Left lung (tissue), 10 donors: ENCODE measurements around the gene FBXO45. TPM values are rescaled to one million over a fixed set of nuclear protein-coding genes. Genes with fewer than 3 reads are reported as not detected.

Source experiments
- ATAC-seq: fragments of 200-7000 bp; cut with Tn5 transposase; one replicate; pipeline ENCODE4 v1.9.1; 2020; ENCODE audit warnings: moderate library complexity
- DNase-seq, 4 donors: peaks; one replicate each; pipeline ENCODE4 v3.0.0-alpha.2; 2013 to 2020
- H3K27ac ChIP-seq, 2 donors: fragments of 200-600 bp; sonication (generic) in 1 of 2; one replicate each; pipeline versions ENCODE4 v1.5.0 to v1.8.0; 2020 to 2021
- H3K27me3 ChIP-seq, 2 donors: fragments of 200-600 bp; sonication (generic) in 1 of 2; one replicate each; pipeline versions ENCODE4 v1.5.0 to v1.8.0; 2020 to 2021
- H3K36me3 ChIP-seq, 2 donors: fragments of 200-600 bp; sonication (generic) in 1 of 2; one replicate each; pipeline versions ENCODE4 v1.5.0 to v1.8.0; 2020 to 2021
- H3K4me1 ChIP-seq, 2 donors: fragments of 200-600 bp; one replicate each; pipeline ENCODE4 v1.8.0; 2021
- H3K4me3 ChIP-seq, 2 donors: fragments of 200-600 bp; sonication (generic) in 1 of 2; one replicate each; pipeline versions ENCODE4 v1.5.0 to v1.8.0; 2020 to 2021; ENCODE audit warnings: mild to moderate bottlenecking in 1 of 2
- H3K9me3 ChIP-seq, 2 donors: fragments of 200-600 bp; sonication (generic) in 1 of 2; one replicate each; pipeline versions ENCODE4 v1.5.0 to v1.8.0; 2020 to 2021
- intact Hi-C, 2 donors: fragments of 100-400 bp; cut with DNase I; formaldehyde crosslinking; loops; one replicate each; pipeline versions ENCODE4 v1.11.2 to v1.14.2; 2022
- polyA plus RNA-seq, 6 donors: library from polyadenylated mRNA; unstranded; fragments of 120-200 nt; gene quantifications; one replicate each; pipeline ENCODE4 v1.2.1, GENCODE V29; 2013; ENCODE audit not compliant: insufficient read length in 6 of 6
- total RNA-seq, 2 donors: library from RNA; stranded (reverse); fragmentation: NEBNext Ultra II Directional; extraction: Animal tissue kit (Norgen Biotek cat#: 25700); gene quantifications; one replicate each; pipeline ENCODE4 v1.2.1, GENCODE V29; 2021
- TF ChIP-seq, protein P1 (sequence below), 2 donors: fragments of 200-600 bp; sonication (generic) in 1 of 2; IDR thresholded peaks; one replicate each; pipeline versions ENCODE4 v1.5.0 to v1.8.0; 2021; ENCODE audit warnings: antibody characterized with exemption in 2 of 2
- donor health status: DM: no; HTN: yes; CAD: no.
- donor health status: DM: no; HTN: no; CAD: no.

The FBXO45 gene
- total and polyA plus RNA-seq, 8 donors: 8.2 to 17.1 (median 14.7) TPM

DNA sequence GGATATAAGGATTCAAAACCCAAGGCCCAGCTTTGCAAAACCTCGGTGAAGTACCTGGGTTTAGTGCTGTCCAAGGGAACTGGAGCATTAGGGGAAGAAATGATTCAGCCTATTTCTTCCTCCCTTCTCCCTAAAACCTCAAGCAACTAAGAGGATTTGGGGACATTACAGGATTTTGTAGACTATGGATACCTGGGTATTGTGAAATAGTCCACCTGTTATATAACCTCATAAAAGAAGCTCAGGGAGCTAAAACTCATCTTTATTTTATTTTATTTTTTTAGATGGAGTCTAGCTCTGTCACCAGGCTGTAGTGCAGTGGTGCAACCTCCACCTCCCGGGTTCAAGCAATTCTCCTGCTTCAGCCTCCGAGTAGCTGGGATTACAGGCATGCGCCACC lies 44.6 kb upstream of the FBXO45 start:
- Histone ChIP-seq H3K9me3 (peaks cover 0 to 36% of the 10 kb centered on the region in 2 donors), H3K4me1 (peaks cover 0 to 4% of the 10 kb centered on the region in 2 donors), H3K36me3 (no peaks in the 10 kb centered on the region), H3K27me3 (peaks cover 0 to 5% of the 10 kb centered on the region in 2 donors), H3K4me3 (no peak overlapping the region), H3K27ac (no peak overlapping the region)
- ATAC-seq: no peak
- intact Hi-C loops: loop anchor here in 1 of 2 donors (10.0 kb wide), 1 partner anchor 269 kb away; no protein-coding TSS in a partner anchor
- TF ChIP-seq, protein P1, sequence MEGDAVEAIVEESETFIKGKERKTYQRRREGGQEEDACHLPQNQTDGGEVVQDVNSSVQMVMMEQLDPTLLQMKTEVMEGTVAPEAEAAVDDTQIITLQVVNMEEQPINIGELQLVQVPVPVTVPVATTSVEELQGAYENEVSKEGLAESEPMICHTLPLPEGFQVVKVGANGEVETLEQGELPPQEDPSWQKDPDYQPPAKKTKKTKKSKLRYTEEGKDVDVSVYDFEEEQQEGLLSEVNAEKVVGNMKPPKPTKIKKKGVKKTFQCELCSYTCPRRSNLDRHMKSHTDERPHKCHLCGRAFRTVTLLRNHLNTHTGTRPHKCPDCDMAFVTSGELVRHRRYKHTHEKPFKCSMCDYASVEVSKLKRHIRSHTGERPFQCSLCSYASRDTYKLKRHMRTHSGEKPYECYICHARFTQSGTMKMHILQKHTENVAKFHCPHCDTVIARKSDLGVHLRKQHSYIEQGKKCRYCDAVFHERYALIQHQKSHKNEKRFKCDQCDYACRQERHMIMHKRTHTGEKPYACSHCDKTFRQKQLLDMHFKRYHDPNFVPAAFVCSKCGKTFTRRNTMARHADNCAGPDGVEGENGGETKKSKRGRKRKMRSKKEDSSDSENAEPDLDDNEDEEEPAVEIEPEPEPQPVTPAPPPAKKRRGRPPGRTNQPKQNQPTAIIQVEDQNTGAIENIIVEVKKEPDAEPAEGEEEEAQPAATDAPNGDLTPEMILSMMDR (IDR thresholded peaks at IDR 0.05): no peak
- DNase-seq: no peak

DNA sequence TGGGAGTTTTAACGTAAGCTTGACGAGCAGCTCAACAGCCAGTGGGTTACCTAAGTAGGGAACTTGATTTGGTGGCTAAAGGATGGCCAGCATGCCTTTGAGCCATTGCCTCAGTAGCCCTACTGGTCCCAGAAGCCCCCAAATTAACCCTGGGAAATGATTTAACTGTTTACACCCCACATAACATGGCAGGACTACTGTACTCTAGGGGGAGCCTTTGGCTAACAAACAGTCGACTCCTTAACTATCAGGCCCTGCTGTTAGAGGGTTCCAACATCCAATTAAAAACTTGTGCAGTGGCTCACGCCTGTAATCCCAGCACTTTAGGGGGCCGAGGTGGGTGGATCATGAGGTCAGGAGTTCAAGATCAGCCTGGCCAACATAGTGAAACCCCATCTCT lies 43.9 kb upstream of the FBXO45 start:
- intact Hi-C loops: loop anchor here in 1 of 2 donors (10.0 kb wide), 1 partner anchor 270 kb away; no protein-coding TSS in a partner anchor
- no peaks in the 10 kb centered on the region for H3K36me3 ChIP-seq
- TF ChIP-seq, protein P1 (IDR thresholded peaks at IDR 0.05): no peak
- H3K4me3 ChIP-seq: no peak overlapping the region
- H3K27ac ChIP-seq: no peak overlapping the region
- peaks cover 0 to 4% of the 10 kb centered on the region in 2 donors for H3K4me1 ChIP-seq
- H3K27me3 ChIP-seq: peaks cover 0 to 12% of the 10 kb centered on the region in 2 donors
- DNase-seq (no peak), ATAC-seq (no peak)
- H3K9me3 ChIP-seq: peaks cover 0 to 29% of the 10 kb centered on the region in 2 donors

DNA sequence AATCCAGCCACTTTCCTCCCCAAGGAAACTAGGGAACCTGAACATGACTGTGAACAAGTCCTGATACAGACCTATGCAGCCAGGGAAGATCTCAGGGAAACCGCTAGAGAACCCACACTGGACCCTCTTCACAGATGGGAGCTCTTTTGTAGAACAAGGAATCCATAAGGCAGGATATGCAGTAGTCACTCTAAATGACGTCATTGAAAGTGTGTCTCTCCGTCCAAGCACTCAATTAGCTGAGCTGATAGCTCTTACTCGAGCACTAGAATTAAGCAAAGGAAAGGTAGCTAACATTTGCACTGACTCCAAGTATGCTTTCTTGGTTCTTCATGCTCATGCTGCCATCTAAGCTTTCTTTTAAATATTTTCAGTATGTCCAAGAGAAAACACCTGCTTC lies 43.3 kb upstream of the FBXO45 start:
- ATAC-seq: no peak
- intact Hi-C loops: loop anchor here in 1 of 2 donors (10.0 kb wide), 1 partner anchor 270 kb away; no protein-coding TSS in a partner anchor

DNA sequence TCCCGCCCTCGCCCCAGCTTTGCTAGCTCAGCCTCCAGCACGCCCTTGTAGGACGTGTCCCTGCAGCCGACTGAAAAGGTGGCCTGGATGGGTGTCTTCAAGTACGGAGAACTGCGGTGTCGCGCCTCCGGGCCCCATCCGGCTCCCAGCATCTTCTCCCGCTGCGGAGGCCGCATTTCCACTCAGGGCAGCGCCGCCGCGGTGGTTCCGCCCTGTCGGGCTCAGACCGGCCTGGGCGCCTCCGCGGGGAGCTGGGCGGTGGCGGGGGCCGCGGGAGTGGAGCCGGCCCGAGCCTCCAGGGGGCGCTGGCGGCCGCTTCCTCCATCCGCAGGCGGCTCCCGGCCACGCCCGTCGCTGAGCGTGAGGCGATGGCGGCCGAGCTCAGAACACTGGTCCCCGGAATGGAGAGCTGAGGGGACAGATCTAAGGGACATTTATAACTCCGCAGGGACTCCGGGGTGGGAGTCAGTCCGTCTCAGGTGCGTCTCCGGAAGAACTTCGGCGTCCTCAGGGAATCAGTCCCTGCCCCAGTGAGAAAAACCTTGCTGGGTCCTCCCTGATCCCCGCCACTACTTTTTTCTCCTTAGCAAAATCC lies 39.7 kb upstream of the FBXO45 start:
- Histone ChIP-seq H3K9me3 (no peaks in the 10 kb centered on the region), H3K36me3 (no peaks in the 10 kb centered on the region), H3K27me3 (peaks cover 0 to 16% of the 10 kb centered on the region in 2 donors), H3K4me1 (peaks cover 0 to 4% of the 10 kb centered on the region in 2 donors), H3K4me3 (peak overlapping the region; percentile 32 to 43), H3K27ac (peak overlapping the region; percentile 7 to 38)
- TF ChIP-seq, protein P1 (IDR thresholded peaks at IDR 0.05): peak; percentile 85 to 95
- DNase-seq (peak; percentile 8 to 99 (median 80)), ATAC-seq (peak; percentile 100)
- intact Hi-C loops: loop anchor here in 1 of 2 donors (10.0 kb wide), 1 partner anchor 274 kb away; no protein-coding TSS in a partner anchor

More for the DNA sequence above, 43.3 kb upstream of the FBXO45 start:
- H3K9me3 ChIP-seq: peaks cover 0 to 23% of the 10 kb centered on the region in 2 donors
- peaks cover 0 to 4% of the 10 kb centered on the region in 2 donors for H3K4me1 ChIP-seq
- H3K36me3 ChIP-seq: no peaks in the 10 kb centered on the region
- H3K4me3 ChIP-seq: no peak overlapping the region
- H3K27ac ChIP-seq: no peak overlapping the region
- TF ChIP-seq, protein P1 (IDR thresholded peaks at IDR 0.05): no peak
- no peak for DNase-seq
- peaks cover 0 to 12% of the 10 kb centered on the region in 2 donors for H3K27me3 ChIP-seq

DNA sequence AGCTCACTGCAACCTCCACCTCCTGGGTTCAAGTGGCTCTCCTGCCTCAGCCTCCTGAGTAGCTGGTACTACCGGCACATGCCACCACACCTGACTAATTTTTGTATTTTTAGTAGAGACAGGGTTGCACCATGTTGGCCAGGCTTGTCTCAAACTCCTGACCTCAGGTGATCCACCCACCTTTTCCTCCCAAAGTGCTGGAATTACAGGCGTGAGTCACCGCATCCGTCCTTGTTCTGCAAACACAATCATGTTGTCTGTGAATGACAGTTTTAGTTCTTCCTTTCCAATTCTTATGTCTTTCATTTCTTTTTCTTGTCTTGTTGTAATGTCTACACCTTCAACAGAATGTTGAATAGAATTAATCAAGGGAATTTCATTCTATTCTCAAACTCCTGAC lies 37.0 kb upstream of the FBXO45 start:
- H3K4me1 ChIP-seq: peaks cover 0 to 4% of the 10 kb centered on the region in 2 donors
- no peak for DNase-seq
- intact Hi-C loops: no loop called here
- H3K4me3 ChIP-seq: no peak overlapping the region
- H3K36me3 ChIP-seq: no peaks in the 10 kb centered on the region
- H3K27ac ChIP-seq: no peak overlapping the region
- H3K27me3 ChIP-seq: peaks cover 0 to 22% of the 10 kb centered on the region in 2 donors
- TF ChIP-seq, protein P1 (IDR thresholded peaks at IDR 0.05): no peak
- no peaks in the 10 kb centered on the region for H3K9me3 ChIP-seq
- ATAC-seq: no peak
